Mucosa of rectum (tissue), 2 donors: ENCODE measurements around the gene EFNA4.

Source experiments
- H3K27ac ChIP-seq, 2 donors: one replicate each; pipeline ENCODE4 v1.7.0; 2013; ENCODE audit warnings: inconsistent platforms in 2 of 2, low read depth in 2 of 2, low read length in 2 of 2
- H3K27me3 ChIP-seq, 2 donors: one replicate each; pipeline ENCODE4 v1.7.0; 2013; ENCODE audit warnings: low read length in 2 of 2; ENCODE audit not compliant: control insufficient read depth in 2 of 2, insufficient read depth in 2 of 2
- H3K36me3 ChIP-seq, 2 donors: one replicate each; pipeline ENCODE4 v1.7.0; 2013; ENCODE audit warnings: low read length in 2 of 2; ENCODE audit not compliant: control insufficient read depth in 2 of 2, insufficient read depth in 2 of 2
- H3K4me1 ChIP-seq, 2 donors: one replicate each; pipeline ENCODE4 v1.7.0; 2013; ENCODE audit warnings: low read length in 2 of 2, mild to moderate bottlenecking in 1 of 2; ENCODE audit not compliant: control insufficient read depth in 2 of 2, insufficient read depth in 2 of 2
- H3K4me3 ChIP-seq, 2 donors: one replicate each; pipeline ENCODE4 v1.7.0; 2013; ENCODE audit warnings: low read length in 2 of 2
- H3K9ac ChIP-seq, 2 donors: one replicate each; pipeline ENCODE4 v1.7.0; 2013; ENCODE audit warnings: low read length in 2 of 2, low read depth in 1 of 2, mild to moderate bottlenecking in 1 of 2
- H3K9me3 ChIP-seq, 2 donors: one replicate each; pipeline ENCODE4 v1.7.0; 2013; ENCODE audit warnings: low read length in 2 of 2; ENCODE audit not compliant: control insufficient read depth in 2 of 2
- donor health status: healthy.
- donor health status: Normal muscosa, but diverticular disease.

Gene EFNA4

DNA sequence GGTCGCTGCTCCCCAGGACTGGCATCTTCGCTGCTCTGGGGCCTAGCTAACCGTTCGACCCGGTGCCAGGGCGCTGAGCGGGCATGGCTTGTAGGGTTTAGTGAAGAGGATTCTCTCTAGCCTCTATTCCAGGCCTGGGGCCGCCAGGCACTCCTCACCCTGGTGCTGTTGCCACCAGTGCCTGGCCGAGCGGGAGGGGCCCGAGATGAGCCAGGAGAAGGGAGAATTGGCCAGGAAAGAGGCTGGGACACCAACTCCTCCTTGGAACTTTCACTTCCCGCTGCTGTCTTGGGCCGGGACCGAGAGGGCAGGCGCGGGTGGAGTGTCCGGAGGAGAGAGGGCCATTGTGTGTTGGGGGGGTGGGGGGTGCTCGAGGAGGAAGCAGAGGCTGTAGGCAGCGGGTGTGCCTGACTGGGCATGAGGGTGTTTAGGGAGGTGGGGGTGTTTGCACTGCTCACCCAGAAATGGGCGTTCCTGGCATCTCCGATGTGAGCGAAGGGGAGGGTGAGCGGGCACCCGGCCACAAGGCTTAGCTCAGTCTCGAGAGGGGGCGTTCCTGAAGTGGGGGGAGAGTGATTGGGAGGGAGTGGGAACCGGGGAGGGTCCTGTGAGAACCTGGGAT lies 11.7 kb upstream of the EFNA4 start:
- H3K9ac ChIP-seq = peak overlapping the region; percentile 81 to 87
- H3K27me3 ChIP-seq = no peaks in the 10 kb centered on the region
- H3K4me1 ChIP-seq = peaks cover 34 to 37% of the 10 kb centered on the region in 2 donors
- H3K27ac ChIP-seq = peak overlapping the region; percentile 91 to 93
- H3K4me3 ChIP-seq = peak overlapping the region; percentile 78 to 83
- H3K36me3 ChIP-seq = peaks cover 20 to 24% of the 10 kb centered on the region in 2 donors
- H3K9me3 ChIP-seq = no peaks in the 10 kb centered on the region

DNA sequence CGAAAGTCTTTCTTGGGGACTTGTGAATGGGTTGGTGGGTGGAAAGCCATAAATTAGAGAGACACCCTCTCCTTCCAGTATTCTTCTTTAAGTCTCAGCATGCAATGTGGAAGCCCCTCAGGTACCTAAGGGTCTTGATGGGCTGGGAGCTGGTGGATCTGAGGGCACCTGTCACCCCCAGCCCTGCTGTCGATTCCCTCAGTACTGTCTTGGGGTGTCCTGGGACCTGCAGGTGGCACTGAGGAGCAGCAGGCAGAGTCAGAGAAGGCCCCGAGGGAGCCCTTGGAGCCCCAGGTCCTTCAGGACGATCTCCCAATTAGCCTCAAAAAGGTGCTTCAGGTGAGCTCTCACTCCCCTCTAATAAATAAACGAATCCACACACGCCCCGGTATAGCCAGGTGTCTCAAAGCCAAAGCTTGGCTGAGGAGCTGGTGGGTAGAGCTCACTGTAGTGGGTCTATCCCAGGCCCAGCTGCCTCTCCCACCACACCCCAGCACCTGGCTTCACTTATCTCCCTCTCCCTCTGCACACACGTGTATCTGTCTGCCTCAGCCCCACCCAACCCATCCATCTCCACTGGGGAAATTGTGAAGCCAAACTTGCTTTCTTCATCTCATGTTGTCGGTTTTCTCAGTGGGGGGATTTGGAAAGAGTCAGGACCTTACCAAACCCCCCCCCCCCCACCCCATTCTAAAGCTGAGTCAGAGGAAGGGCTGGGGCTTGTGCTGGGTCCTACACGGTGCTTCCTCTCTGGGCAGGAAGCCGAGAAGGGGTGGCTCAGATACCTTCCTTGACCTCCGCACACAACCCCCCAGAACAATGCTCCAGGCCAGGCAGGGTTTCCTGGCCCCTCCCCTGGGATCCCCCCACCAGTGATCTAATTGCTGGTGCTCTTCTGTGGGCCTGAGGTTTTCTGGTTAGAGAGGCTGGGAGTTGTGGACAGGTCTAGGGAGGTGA lies 10.8 kb upstream of the EFNA4 start:
- Histone ChIP-seq H3K9me3 (no peaks in the 10 kb centered on the region), H3K4me1 (peaks cover 34 to 37% of the 10 kb centered on the region in 2 donors), H3K27ac (peak overlapping the region; percentile 91 to 93), H3K27me3 (no peaks in the 10 kb centered on the region), H3K36me3 (peaks cover 26 to 28% of the 10 kb centered on the region in 2 donors), H3K4me3 (peak overlapping the region; percentile 78 to 83), H3K9ac (peak overlapping the region; percentile 81 to 87)

DNA sequence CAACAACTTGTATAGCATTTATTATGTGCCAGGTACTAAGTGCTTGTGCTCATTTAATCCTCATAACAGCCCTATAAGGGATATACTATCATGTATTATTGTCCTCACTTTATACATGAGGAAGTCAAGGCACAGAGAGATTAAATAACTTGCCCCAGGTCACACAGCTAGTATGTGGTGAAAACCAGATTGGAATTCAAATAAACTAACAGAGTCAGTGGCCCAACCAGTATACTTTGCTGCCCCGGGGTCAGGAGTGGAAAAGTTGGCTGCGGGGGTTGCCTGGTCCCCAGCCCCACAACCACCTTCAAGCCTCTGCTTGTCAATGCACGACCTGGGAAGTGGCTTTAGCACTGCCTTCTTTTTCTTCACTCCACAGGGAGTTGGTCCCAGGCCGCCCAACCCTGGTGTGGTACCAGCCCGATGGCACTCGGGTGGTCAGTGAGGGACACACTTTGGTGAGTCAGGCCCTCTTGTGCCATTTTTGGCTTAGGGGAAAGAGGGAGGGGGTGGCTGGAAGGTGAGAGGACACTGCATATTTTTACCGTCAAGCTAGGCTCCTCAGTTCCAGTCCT lies 9.9 kb upstream of the EFNA4 start:
- no peaks in the 10 kb centered on the region for H3K9me3 ChIP-seq
- no peak overlapping the region for H3K27ac ChIP-seq
- H3K27me3 ChIP-seq = no peaks in the 10 kb centered on the region
- H3K4me1 ChIP-seq = peaks cover 33 to 37% of the 10 kb centered on the region in 2 donors
- no peak overlapping the region for H3K9ac ChIP-seq
- peaks cover 33 to 35% of the 10 kb centered on the region in 2 donors for H3K36me3 ChIP-seq
- H3K4me3 ChIP-seq = no peak overlapping the region

DNA sequence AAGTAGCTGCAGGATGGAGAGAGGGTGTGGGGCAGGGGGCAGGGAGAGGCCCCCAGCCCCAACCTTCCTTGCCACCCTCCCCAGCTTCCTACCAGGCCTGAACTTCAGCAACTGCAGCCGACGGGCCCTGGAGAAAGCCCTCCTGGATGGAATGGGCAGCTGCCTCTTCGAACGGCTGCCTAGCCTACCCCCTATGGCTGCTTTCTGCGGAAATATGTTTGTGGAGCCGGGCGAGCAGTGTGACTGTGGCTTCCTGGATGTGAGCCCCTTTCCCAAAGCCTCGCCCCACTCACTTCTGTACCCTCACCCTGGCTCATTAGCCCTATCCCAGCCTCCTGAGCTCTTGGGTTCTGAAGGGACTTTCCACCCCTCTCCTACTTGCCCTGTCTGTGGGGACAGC lies 6.4 kb upstream of the EFNA4 start:
- Histone ChIP-seq H3K9ac (no peak overlapping the region), H3K36me3 (peaks cover 38 to 43% of the 10 kb centered on the region in 2 donors), H3K9me3 (no peaks in the 10 kb centered on the region), H3K27ac (no peak overlapping the region), H3K4me1 (peaks cover 18% of the 10 kb centered on the region in 2 donors), H3K4me3 (no peak overlapping the region), H3K27me3 (no peaks in the 10 kb centered on the region)

DNA sequence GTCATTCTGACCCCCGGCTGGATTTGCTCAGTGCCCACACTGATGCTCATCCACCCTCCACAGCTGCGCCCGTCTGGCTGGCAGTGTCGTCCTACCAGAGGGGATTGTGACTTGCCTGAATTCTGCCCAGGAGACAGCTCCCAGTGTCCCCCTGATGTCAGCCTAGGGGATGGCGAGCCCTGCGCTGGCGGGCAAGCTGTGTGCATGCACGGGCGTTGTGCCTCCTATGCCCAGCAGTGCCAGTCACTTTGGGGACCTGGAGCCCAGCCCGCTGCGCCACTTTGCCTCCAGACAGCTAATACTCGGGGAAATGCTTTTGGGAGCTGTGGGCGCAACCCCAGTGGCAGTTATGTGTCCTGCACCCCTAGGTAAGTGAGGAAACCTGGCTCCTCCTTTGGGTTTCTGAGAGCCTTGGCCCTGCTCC lies 5.7 kb upstream of the EFNA4 start:
- Histone ChIP-seq H3K4me1 (peaks cover 18% of the 10 kb centered on the region in 2 donors), H3K27ac (no peak overlapping the region), H3K36me3 (peaks cover 38 to 43% of the 10 kb centered on the region in 2 donors), H3K4me3 (no peak overlapping the region), H3K27me3 (no peaks in the 10 kb centered on the region), H3K9me3 (no peaks in the 10 kb centered on the region), H3K9ac (no peak overlapping the region)

DNA sequence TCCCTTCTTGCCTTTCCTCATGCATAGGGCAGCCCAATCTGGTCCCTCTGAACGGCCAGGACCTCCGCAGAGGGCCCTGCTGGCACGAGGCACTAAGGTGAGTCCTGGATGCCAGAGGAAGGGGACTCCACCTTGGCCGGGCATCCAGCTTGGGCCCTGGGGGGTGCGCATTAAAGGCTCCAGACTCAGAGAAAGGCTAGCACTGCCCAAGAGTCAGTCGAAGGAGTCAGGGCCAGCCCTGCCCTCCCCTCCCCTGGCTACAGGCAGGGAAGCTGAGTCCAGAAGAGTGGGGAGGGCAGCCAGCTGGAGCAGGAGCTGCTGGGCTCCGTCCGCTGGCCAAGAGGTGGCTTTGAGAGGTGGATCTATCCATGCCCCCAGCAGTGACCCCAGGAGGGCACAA lies 2.8 kb upstream of the EFNA4 start:
- Histone ChIP-seq H3K9me3 (no peaks in the 10 kb centered on the region), H3K36me3 (peaks cover 27 to 30% of the 10 kb centered on the region in 2 donors), H3K4me1 (peaks cover 27 to 35% of the 10 kb centered on the region in 2 donors)

DNA sequence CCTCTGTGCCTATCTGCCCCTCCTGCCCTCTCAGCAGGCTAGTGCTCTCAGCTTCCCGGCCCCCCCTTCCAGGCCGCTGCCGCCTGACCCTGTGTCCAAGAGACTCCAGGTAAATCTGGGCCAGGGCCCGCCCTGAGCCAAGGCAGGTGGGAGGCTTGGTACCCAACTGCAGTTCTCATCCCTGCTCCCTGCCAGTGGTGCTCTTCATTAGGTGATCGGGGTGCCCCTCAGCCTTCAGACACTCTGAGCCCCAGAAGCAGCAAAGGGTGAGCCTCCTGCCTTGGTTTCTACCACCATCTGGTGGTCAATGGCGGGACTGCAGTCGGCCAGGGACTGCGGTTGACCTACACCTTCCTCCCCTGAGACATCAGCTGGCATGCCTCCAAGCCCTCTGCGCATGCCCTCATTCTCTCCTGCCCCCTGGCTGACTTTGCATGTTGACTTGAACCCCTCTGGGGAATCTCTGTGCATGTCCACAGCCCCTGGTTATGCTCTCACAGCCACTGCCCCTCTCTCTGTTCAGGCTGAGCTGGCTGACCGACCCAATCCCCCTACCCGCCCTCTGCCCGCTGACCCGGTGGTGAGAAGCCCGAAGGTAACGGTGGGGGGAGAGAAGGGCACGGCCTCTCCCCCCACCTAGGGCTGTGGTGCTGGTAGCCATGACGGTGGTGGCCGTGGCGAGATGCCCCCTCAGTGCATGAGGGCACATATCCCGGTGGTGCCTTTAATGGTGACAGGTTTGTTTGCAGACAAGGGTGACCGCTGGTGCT lies 2.0 kb upstream of the EFNA4 start:
- Histone ChIP-seq H3K9me3 (no peaks in the 10 kb centered on the region), H3K9ac (peak overlapping the region; percentile 8 to 51), H3K4me1 (peaks cover 32 to 35% of the 10 kb centered on the region in 2 donors), H3K27ac (peak overlapping the region in 1 of 2 donors; percentile 1), H3K27me3 (no peaks in the 10 kb centered on the region), H3K4me3 (no peak overlapping the region), H3K36me3 (peaks cover 23% of the 10 kb centered on the region in 2 donors)

More for the DNA sequence above, 2.8 kb upstream of the EFNA4 start:
- Histone ChIP-seq H3K27ac (no peak overlapping the region), H3K27me3 (no peaks in the 10 kb centered on the region), H3K4me3 (no peak overlapping the region), H3K9ac (no peak overlapping the region)

DNA sequence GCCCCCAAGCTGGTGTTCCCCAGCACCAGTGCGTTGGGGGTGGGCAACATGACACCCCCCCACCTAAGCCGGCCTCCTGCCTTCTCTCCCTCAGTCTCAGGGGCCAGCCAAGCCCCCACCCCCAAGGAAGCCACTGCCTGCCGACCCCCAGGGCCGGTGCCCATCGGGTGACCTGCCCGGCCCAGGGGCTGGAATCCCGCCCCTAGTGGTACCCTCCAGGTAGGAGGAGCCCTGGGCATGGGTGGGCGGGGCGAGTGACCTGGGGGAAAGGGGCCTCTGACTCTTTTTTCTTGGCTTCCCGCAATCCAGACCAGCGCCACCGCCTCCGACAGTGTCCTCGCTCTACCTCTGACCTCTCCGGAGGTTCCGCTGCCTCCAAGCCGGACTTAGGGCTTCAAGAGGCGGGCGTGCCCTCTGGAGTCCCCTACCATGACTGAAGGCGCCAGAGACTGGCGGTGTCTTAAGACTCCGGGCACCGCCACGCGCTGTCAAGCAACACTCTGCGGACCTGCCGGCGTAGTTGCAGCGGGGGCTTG lies 1.3 kb upstream of the EFNA4 start:
- Histone ChIP-seq H3K27ac (peak overlapping the region; percentile 93 to 94), H3K36me3 (peaks cover 20% of the 10 kb centered on the region in 2 donors), H3K4me3 (peak overlapping the region in 1 of 2 donors; percentile 86), H3K27me3 (no peaks in the 10 kb centered on the region), H3K9ac (peak overlapping the region in 1 of 2 donors; percentile 84), H3K4me1 (peaks cover 32 to 35% of the 10 kb centered on the region in 2 donors), H3K9me3 (no peaks in the 10 kb centered on the region)

DNA sequence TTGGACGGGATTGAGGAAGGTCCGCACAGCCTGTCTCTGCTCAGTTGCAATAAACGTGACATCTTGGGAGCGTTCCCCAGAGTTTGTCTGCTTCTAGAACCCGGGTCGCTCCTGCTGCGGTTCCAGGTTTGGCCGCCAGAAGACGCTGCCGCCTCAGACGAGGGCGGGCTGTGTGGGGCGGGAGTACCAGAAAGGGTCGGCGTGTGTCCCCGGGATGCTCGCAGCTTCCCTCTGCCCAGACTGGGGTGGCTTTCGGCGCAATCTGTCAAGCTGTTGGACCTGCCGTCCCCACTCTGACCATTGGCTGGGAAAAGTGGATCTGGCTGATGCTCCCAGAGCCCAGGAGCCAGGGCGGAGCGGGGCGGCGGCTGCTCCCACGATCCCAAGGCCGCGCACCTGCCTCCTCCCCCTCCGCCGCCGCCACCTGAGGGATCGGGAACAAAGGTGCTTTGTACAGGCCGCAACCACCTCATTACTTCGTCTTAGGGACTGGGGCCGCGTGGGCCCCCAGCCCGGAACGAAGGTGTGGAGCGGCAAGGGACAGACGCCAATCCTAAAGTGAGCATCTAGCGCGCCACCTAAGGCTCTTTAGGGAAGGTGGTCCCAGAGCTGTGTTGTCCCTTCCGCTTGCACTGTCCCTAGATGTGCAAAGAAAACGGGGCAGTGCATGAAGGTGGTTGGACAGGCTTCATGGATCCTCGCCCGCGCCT lies 683 bp upstream of the EFNA4 start:
- Histone ChIP-seq H3K9ac (peak overlapping the region; percentile 76 to 84), H3K9me3 (no peaks in the 10 kb centered on the region), H3K4me3 (peak overlapping the region; percentile 81 to 86)

More for the DNA sequence above, 683 bp upstream of the EFNA4 start:
- H3K27me3 ChIP-seq = no peaks in the 10 kb centered on the region
- H3K4me1 ChIP-seq = peaks cover 32 to 35% of the 10 kb centered on the region in 2 donors
- peaks cover 15 to 19% of the 10 kb centered on the region in 2 donors for H3K36me3 ChIP-seq
- peak overlapping the region; percentile 93 to 94 for H3K27ac ChIP-seq
